Stomach smooth muscle (tissue), 2 donors: Measurements from ENCODE around the gene PTPRU.

Experiments
- H3K27ac ChIP-seq: one replicate; pipeline ENCODE4 v1.7.0; 2013; ENCODE audit warnings: mild to moderate bottlenecking, low read length, inconsistent platforms
- H3K27me3 ChIP-seq, 2 donors: one replicate each; pipeline ENCODE4 v1.7.0; 2013; ENCODE audit warnings: low read length in 2 of 2; ENCODE audit not compliant: insufficient read depth in 2 of 2, control insufficient read depth in 1 of 2
- H3K36me3 ChIP-seq, 2 donors: one replicate each; pipeline ENCODE4 v1.7.0; 2013; ENCODE audit warnings: low read length in 2 of 2; ENCODE audit not compliant: control insufficient read depth in 2 of 2, insufficient read depth in 2 of 2
- H3K4me1 ChIP-seq: one replicate; pipeline ENCODE4 v1.7.0; 2013; ENCODE audit warnings: low read length; ENCODE audit not compliant: control insufficient read depth, insufficient read depth
- H3K4me3 ChIP-seq, 2 donors: one replicate each; pipeline ENCODE4 v1.7.0; 2013; ENCODE audit warnings: low read length in 2 of 2
- H3K9ac ChIP-seq, 2 donors: one replicate each; pipeline ENCODE4 v1.7.0; 2013; ENCODE audit warnings: low read length in 2 of 2, mild to moderate bottlenecking in 1 of 2
- H3K9me3 ChIP-seq, 2 donors: one replicate each; pipeline ENCODE4 v1.7.0; 2013; ENCODE audit warnings: low read length in 2 of 2; ENCODE audit not compliant: control insufficient read depth in 2 of 2
- donor health status: healthy.
- donor health status: Pancreatic carcinoma.

PTPRU gene

DNA sequence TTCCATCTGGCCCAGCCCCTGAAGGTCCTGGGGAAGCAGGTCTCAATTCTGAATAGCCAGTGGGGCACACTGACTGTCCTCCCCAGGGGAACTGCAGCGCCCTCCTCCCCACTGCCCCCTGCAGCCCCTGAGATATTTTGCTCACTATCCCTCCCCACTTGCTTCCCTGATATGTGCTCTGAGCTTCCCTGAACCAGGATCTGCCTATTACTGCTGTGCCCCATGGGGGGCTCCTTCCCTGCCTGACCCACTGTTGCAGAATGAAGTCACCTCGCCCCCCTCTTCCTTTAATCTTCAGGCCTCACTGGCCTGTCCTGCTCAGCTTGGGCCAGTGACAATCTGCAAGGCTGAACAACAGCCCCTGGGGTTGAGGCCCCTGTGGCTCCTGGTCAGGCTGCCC is 89.8 kb downstream of the PTPRU start:
- H3K9ac ChIP-seq: no peak overlapping the region
- peaks cover 0 to 2% of the 10 kb centered on the region in 2 donors for H3K27me3 ChIP-seq
- H3K4me1 ChIP-seq: no peaks in the 10 kb centered on the region
- H3K36me3 ChIP-seq: peaks cover 0 to 3% of the 10 kb centered on the region in 2 donors
- peaks cover 0 to 2% of the 10 kb centered on the region in 2 donors for H3K9me3 ChIP-seq
- no peak overlapping the region for H3K27ac ChIP-seq
- H3K4me3 ChIP-seq: no peak overlapping the region

DNA sequence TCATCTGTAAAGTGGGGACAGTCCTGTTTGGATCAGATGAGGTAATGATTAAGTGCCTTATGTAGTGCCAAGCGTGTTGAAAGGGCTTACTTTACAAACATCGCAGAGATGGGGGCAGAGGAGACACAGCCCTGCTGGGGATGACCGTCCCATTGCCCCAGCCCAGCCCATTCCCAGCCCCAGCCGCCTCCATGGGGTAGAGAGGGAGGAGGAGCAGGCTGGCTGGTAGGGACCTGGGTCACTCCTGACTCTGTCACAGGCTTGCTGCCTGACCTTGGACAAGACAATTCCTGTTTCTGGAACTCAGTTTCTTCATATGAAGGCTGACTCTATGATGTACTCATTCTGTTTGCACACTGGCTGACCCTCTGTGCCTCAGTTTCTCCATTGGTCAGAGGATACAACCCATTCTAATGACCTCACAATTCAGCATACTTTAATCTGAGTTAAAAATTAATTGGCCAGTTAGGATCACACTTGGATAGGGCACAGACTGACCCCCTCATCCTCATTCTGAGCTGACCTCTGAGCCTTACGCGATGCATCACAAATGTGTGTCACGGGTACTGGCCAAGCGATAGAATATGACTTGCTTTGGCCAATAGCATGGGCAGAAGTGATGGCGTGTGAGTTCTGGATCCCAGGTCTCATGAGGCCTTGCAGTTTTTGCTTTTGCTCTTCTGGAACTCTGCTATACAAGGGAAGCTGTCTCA is 91.1 kb downstream of the PTPRU start:
- Histone ChIP-seq H3K9ac (no peak overlapping the region), H3K27me3 (peaks cover 0 to 2% of the 10 kb centered on the region in 2 donors), H3K4me1 (no peaks in the 10 kb centered on the region), H3K4me3 (no peak overlapping the region), H3K9me3 (peaks cover 0 to 2% of the 10 kb centered on the region in 2 donors), H3K36me3 (peaks cover 0 to 3% of the 10 kb centered on the region in 2 donors), H3K27ac (no peak overlapping the region)

DNA sequence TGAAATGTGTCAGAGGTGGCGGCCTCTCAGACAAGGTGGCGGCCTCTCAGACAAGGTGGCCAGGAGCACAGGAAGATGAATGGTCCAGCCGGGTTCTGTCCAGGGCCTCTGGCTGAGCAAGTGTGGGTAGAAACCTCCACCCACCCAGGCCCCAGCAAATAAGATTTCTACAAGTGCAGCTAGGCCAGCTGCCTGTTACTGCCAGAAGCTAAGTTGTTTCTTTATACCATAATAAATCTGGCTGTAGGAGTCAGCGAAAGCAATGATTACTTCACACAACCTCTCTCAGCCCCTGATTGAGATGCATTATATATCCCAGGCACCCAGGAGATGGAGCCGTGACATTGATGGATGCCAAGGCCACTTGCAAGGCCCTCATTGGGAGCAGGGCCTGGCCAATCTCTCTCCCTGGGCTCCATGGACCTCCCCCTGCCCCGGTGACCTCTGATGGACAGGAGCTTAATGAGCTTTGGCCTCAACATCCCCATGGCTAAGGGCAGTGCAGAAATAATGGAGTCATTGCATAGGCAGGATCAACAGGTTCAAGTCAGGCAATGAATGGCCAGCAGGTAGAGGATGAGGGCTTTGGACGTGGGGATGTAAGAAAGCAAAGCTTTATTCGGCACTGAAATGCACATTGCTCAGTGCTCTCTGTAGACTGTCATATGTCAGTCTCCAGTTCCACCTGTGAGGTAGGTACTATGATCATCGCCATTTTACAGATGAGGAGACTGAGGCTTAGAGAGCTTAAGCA is 92.9 kb downstream of the PTPRU start:
- Histone ChIP-seq H3K4me1 (no peaks in the 10 kb centered on the region), H3K27ac (no peak overlapping the region), H3K9me3 (peaks cover 0 to 2% of the 10 kb centered on the region in 2 donors), H3K9ac (no peak overlapping the region), H3K36me3 (peaks cover 0 to 3% of the 10 kb centered on the region in 2 donors), H3K4me3 (no peak overlapping the region), H3K27me3 (peaks cover 0 to 2% of the 10 kb centered on the region in 2 donors)

DNA sequence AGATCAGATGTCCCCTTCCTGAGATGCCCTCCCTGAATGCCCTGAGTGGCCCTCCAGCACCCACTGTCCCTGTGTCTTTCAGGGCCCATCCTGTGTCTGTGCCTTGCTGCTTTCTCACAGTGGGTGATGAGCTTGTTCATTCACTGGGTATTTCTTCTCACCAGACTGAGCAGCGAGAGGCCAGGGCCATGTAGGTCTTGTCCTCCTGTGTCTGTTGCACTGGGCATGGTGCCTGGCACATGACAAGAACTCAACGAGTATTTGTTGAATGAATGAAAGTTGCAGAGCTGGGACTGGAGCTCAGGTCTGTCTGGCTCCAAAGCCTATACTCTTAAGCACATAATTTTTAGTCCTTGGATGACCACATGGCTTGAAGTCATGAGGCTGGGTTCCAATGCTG is 93.8 kb downstream of the PTPRU start:
- peaks cover 0 to 2% of the 10 kb centered on the region in 2 donors for H3K27me3 ChIP-seq
- H3K9ac ChIP-seq: no peak overlapping the region
- no peak overlapping the region for H3K27ac ChIP-seq
- H3K4me1 ChIP-seq: no peaks in the 10 kb centered on the region
- H3K9me3 ChIP-seq: peaks cover 0 to 2% of the 10 kb centered on the region in 2 donors
- peaks cover 0 to 3% of the 10 kb centered on the region in 2 donors for H3K36me3 ChIP-seq
- no peak overlapping the region for H3K4me3 ChIP-seq

DNA sequence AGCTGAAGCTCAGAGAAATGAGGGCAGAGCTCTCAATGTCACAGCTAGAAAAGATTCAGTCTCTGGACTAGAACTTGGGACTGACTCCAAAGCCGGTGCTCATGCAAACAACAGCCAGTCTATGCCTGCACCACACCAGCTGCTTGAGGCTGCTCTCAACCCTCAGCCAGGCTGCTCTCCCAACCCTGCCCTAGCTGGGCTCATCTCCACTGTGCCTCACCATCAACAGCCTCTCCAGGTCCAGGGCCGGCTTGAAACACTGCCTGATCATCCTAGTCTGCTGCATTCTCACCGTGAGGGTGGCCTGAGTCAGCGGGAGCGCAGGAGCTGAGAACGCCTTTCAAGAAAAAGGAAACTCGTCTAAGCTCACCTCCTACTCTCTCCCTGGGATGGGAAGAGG is 94.5 kb downstream of the PTPRU start:
- H3K36me3 ChIP-seq: no peaks in the 10 kb centered on the region

DNA sequence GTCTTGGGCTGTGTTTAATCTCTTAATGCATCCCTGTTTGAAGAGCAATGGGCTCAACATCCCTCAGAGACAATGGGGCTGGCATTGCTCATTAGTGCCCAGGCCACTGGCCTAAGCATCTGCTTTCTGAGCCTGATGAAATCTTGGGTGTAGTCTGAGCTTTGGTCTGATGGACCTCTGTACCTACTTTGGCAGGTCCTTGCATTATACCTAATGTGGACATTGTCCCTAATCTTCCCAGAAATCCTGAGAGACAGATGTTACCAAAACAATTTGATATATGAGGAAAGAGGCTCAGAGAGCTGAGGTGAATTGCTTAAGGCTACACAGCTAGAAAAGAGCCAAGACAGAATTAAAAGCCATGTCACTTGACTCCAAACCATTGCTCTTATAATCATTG is 95.0 kb downstream of the PTPRU start:
- Histone ChIP-seq H3K4me3 (no peak overlapping the region), H3K4me1 (no peaks in the 10 kb centered on the region), H3K9me3 (peaks cover 0 to 2% of the 10 kb centered on the region in 2 donors), H3K27me3 (peaks cover 0 to 2% of the 10 kb centered on the region in 2 donors), H3K36me3 (no peaks in the 10 kb centered on the region), H3K27ac (no peak overlapping the region), H3K9ac (no peak overlapping the region)

More for the DNA sequence above, 94.5 kb downstream of the PTPRU start:
- peaks cover 0 to 2% of the 10 kb centered on the region in 2 donors for H3K27me3 ChIP-seq
- H3K27ac ChIP-seq: no peak overlapping the region
- peaks cover 0 to 2% of the 10 kb centered on the region in 2 donors for H3K9me3 ChIP-seq
- H3K4me3 ChIP-seq: no peak overlapping the region
- no peaks in the 10 kb centered on the region for H3K4me1 ChIP-seq
- no peak overlapping the region for H3K9ac ChIP-seq

DNA sequence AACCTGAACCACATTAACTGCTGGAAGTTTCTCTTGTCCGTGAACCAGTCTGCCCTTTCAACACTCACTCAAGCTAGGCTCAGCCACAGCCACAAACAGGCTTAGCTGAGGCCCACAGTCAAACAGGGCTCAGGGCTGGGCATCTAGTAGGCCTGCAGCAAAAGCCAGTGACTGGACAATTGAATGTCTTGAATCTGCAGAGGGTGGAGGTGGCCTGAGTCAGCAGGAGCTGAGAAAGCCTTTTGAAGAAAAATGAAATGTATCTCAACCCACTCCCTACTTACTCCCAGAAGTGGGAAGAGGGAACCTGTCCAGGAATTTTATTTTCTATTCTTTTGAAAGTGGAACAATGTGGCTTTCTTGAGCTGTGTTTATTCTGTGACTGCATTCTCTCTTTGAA is 95.4 kb downstream of the PTPRU start:
- Histone ChIP-seq H3K4me1 (no peaks in the 10 kb centered on the region), H3K9me3 (peaks cover 0 to 2% of the 10 kb centered on the region in 2 donors), H3K27ac (no peak overlapping the region), H3K9ac (no peak overlapping the region), H3K4me3 (no peak overlapping the region), H3K27me3 (peaks cover 0 to 2% of the 10 kb centered on the region in 2 donors), H3K36me3 (no peaks in the 10 kb centered on the region)

DNA sequence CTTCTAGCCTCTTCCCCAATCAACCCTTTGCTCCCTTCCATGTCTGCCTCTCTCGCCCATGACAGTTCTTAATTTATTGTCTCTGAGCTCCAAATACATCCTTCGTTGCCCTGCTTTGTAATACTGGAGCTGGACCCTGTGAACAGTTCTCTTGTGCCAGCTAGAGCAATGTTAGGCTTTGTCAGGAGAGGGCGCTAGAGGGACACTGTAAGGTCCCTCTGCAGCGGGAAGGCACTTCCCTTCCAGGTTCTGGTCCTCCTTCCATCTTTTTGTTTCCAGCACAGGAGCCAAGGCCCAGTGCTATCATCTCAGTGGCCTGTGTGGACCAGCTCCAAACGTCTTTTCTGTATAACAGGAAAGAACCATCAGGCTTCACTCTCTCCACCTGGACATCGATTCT is 95.9 kb downstream of the PTPRU start:
- no peak overlapping the region for H3K27ac ChIP-seq
- H3K4me3 ChIP-seq: no peak overlapping the region
- no peaks in the 10 kb centered on the region for H3K36me3 ChIP-seq
- no peak overlapping the region for H3K9ac ChIP-seq
- H3K27me3 ChIP-seq: peaks cover 0 to 5% of the 10 kb centered on the region in 2 donors
- H3K4me1 ChIP-seq: no peaks in the 10 kb centered on the region
- peaks cover 0 to 2% of the 10 kb centered on the region in 2 donors for H3K9me3 ChIP-seq

DNA sequence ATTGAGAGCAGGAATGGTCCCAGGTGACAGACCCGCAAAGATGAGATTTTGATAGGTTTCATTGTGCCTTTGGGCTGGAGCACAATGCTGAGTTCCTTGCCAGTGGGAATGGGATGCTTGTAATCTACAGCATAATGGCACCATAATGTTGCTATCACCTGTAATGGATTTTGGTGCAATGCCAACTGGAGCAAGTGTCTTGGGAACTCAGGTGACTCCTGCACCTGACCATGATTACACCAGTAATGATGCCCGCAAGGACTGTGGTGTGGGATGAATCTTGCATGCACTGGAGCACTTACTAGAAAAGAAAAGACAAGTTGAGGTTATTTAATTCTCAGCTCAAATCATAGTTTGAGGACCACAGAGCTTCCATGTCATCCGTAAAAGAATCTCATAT is 96.7 kb downstream of the PTPRU start:
- Histone ChIP-seq H3K27ac (no peak overlapping the region), H3K4me3 (no peak overlapping the region), H3K36me3 (no peaks in the 10 kb centered on the region), H3K27me3 (peaks cover 0 to 5% of the 10 kb centered on the region in 2 donors), H3K9me3 (peaks cover 0 to under 1% of the 10 kb centered on the region in 2 donors), H3K4me1 (no peaks in the 10 kb centered on the region), H3K9ac (no peak overlapping the region)

DNA sequence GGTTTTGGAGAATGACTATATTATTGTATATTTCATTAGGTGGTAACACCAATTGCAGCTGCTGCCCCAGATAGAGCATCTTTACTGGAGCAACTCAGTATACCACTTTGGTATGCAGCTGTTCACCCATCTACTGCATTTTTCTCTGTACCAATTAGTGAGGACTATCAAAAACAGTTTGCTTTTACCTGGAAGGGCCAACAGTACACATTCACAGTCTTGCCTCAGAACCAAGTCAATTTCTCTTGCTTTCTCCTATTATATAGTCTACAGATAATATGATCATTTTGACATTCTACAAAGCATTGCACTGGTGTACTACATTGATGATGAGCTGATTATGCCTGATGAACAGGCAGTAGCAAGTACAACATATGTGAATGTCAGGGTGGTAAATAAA is 99.3 kb downstream of the PTPRU start:
- H3K9me3 ChIP-seq: no peaks in the 10 kb centered on the region
- peaks cover 0 to 4% of the 10 kb centered on the region in 2 donors for H3K27me3 ChIP-seq
- H3K27ac ChIP-seq: no peak overlapping the region

More for the DNA sequence above, 99.3 kb downstream of the PTPRU start:
- no peaks in the 10 kb centered on the region for H3K4me1 ChIP-seq
- H3K36me3 ChIP-seq: no peaks in the 10 kb centered on the region
- H3K4me3 ChIP-seq: no peak overlapping the region
- H3K9ac ChIP-seq: no peak overlapping the region
